Fibroblast of mammary gland (primary cell): ENCODE results near the gene MAPKAP1.
A peak's percentile ranks its signal among the peaks of the same experiment; 100 is the strongest.

ENCODE experiments used
- DNase-seq: peaks from one replicate; pipeline ENCODE4 v3.0.0-alpha.2; 2010; ENCODE audit warnings: low read depth
- H3K4me3 ChIP-seq: 2 replicates; pipeline ENCODE4 v1.5.1; 2011; ENCODE audit warnings: low read depth, mild to moderate bottlenecking, low read length, moderate library complexity; ENCODE audit not compliant: control insufficient read depth
- CTCF ChIP-seq: conservative IDR thresholded peaks from 2 replicates; pipeline ENCODE4 v1.5.1; 2011; ENCODE audit warnings: low read depth, low read length, inconsistent platforms; ENCODE audit not compliant: control insufficient read depth, insufficient read depth

Gene MAPKAP1

GRCh38 chr9:125435776-125436612 lies 271.0 kb downstream of the MAPKAP1 start:
- no peak for DNase-seq
- TF ChIP-seq CTCF = no peak
- no peak overlapping the region for H3K4me3 ChIP-seq

GRCh38 chr9:125434986-125435775 lies 271.8 kb downstream of the MAPKAP1 start:
- H3K4me3 ChIP-seq = no peak overlapping the region
- TF ChIP-seq CTCF = no peak
- DNase-seq = no peak

- TF ChIP-seq CTCF = no peak
- DNase-seq = peak; percentile 16
- H3K4me3 ChIP-seq = no peak overlapping the region
These were observed 273.5 kb downstream of the MAPKAP1 start for GRCh38 chr9:125433461-125434011.

GRCh38 chr9:125432715-125433385 lies 274.2 kb downstream of the MAPKAP1 start:
- no peak for DNase-seq
- H3K4me3 ChIP-seq = no peak overlapping the region
- no peak for TF ChIP-seq CTCF

- no peak for TF ChIP-seq CTCF
- no peak for DNase-seq
These were observed 275.2 kb downstream of the MAPKAP1 start for GRCh38 chr9:125431741-125432271.

GRCh38 chr9:125431012-125431305 lies 276.0 kb downstream of the MAPKAP1 start:
- no peak for DNase-seq
- H3K4me3 ChIP-seq = no peak overlapping the region
- TF ChIP-seq CTCF = no peak

More at GRCh38 chr9:125431741-125432271, 275.2 kb downstream of the MAPKAP1 start:
- no peak overlapping the region for H3K4me3 ChIP-seq
